Stimulated activated CD4-positive, alpha-beta T cell treated with anti-CD3 and anti-CD28 coated beads, Interleukin-15, amount 100 ng/mL, for 24 hours (primary cell): ENCODE data around the gene TOMM5.
"Not testable (repeated sequence)": the region's sequence is repeated elsewhere in the genome, so short reads cannot be mapped to it uniquely, and the experiment has no call there.

Source experiments
- DNase-seq: peaks from one replicate; pipeline ENCODE4 v3.0.0-alpha.2; 2020

TOMM5 gene

GRCh38 chr9:37611014-37611413, 18.6 kb upstream of the TOMM5 start:
- no peak for DNase-seq

GRCh38 chr9:37609735-37610397, 17.5 kb upstream of the TOMM5 start:
- no peak for DNase-seq

- no peak for DNase-seq
Observed at GRCh38 chr9:37608250-37608649, 15.9 kb upstream of the TOMM5 start.

GRCh38 chr9:37604296-37604695, 11.9 kb upstream of the TOMM5 start:
- DNase-seq, result no peak

GRCh38 chr9:37602817-37603216, 10.4 kb upstream of the TOMM5 start:
- DNase-seq, result no peak

GRCh38 chr9:37602061-37602460, 9.7 kb upstream of the TOMM5 start:
- DNase-seq, result not testable (repeated sequence)

- no peak for DNase-seq
Observed at GRCh38 chr9:37596504-37596903, 4.1 kb upstream of the TOMM5 start.

- DNase-seq, result no peak
Observed at GRCh38 chr9:37593883-37594448, 1.6 kb upstream of the TOMM5 start.

- DNase-seq, result no peak
Observed at GRCh38 chr9:37587521-37587920, 4.9 kb downstream of the TOMM5 start.

- no peak for DNase-seq
Observed at GRCh38 chr9:37583522-37584121, 8.8 kb downstream of the TOMM5 start.

- no peak for DNase-seq
Observed at GRCh38 chr9:37582548-37583157, 9.7 kb downstream of the TOMM5 start.

GRCh38 chr9:37575921-37576721, 16.3 kb downstream of the TOMM5 start, which contains the start of gene FBXO10:
Gene FBXO10, minus strand, starts transcription at chr9:37576380. Its CDS starts 34,612 bp downstream, at chr9:37541768.
- DNase-seq, result peak; percentile 59

- no peak for DNase-seq
Observed at GRCh38 chr9:37575511-37575914, 16.9 kb downstream of the TOMM5 start.

- DNase-seq, result no peak
Observed at GRCh38 chr9:37575001-37575400, 17.4 kb downstream of the TOMM5 start.

- no peak for DNase-seq
Observed at GRCh38 chr9:37574241-37574721, 18.1 kb downstream of the TOMM5 start.

- DNase-seq, result no peak
Observed at GRCh38 chr9:37571282-37571681, 21.1 kb downstream of the TOMM5 start.

- DNase-seq, result no peak
Observed at GRCh38 chr9:37566716-37567115, 25.7 kb downstream of the TOMM5 start.

GRCh38 chr9:37565661-37566618, 26.5 kb downstream of the TOMM5 start:
- no peak for DNase-seq

GRCh38 chr9:37564916-37565315, 27.5 kb downstream of the TOMM5 start:
- DNase-seq, result no peak

GRCh38 chr9:37563806-37564513, 28.4 kb downstream of the TOMM5 start:
- no peak for DNase-seq

GRCh38 chr9:37562826-37563225, 29.6 kb downstream of the TOMM5 start:
- no peak for DNase-seq
